B cell (primary cell): ENCODE results near the gene STAC3. TPM values are rescaled to one million over a fixed set of nuclear protein-coding genes. Genes with fewer than 3 reads are reported as not detected.

Experiments
- ATAC-seq: fragments of 200-7000 bp; cut with Tn5 transposase; one replicate; pipeline ENCODE4 v1.10.0; 2021; ENCODE audit warnings: low read depth, mild to moderate bottlenecking, moderate number of reproducible peaks, moderate library complexity
- CTCF ChIA-PET: fragments of 350-600 bp; sonication (Branson Sonifier 250); formaldehyde crosslinking; loops from one replicate; lab custom pipeline; 2021; ENCODE audit warnings: antibody characterized with exemption, inconsistent platforms; lab: Charles Lee
- POLR2A ChIA-PET: fragments of 350-600 bp; sonication (Branson Sonifier 250); formaldehyde crosslinking; loops from one replicate; lab custom pipeline; 2021; ENCODE audit warnings: antibody characterized with exemption; lab: Charles Lee
- DNase-seq: peaks from one replicate; pipeline ENCODE4 v3.0.0; 2013
- H2AFZ ChIP-seq: 2 replicates; pipeline ENCODE4 v1.6.1; 2012; ENCODE audit warnings: mild to moderate bottlenecking, low read depth, low read length; ENCODE audit not compliant: insufficient read depth, poor library complexity, severe bottlenecking
- H3K27ac ChIP-seq, 2 donors: 1 replicate in 1 of 2; 2 replicates in 1 of 2; pipeline ENCODE4 v1.5.1; 2012 to 2013; ENCODE audit warnings: low read length in 2 of 2, mild to moderate bottlenecking in 2 of 2, moderate library complexity in 1 of 2
- H3K27me3 ChIP-seq, 4 experiments: fragments of 200-600 bp in 1 of 4; sonication (generic) in 1 of 4; replicated peaks in 1 of 4; 1 replicate in 2 of 4; 2 replicates in 2 of 4; pipeline versions ENCODE4 v1.6.1 to v1.7.0; 2013 to 2016; ENCODE audit warnings: low read length in 3 of 4, mild to moderate bottlenecking in 2 of 4, mixed read lengths in 1 of 4, moderate library complexity in 1 of 4; ENCODE audit not compliant: insufficient read depth in 4 of 4, control insufficient read depth in 3 of 4; ENCODE audit errors: control extremely low read depth in 1 of 4
- H3K36me3 ChIP-seq, 2 experiments: replicated peaks in 1 of 2; 1 replicate in 1 of 2; 2 replicates in 1 of 2; pipeline versions ENCODE4 v1.6.1 to v1.7.1; 2013; ENCODE audit warnings: low read length in 1 of 2; ENCODE audit not compliant: insufficient read depth in 2 of 2, control insufficient read depth in 1 of 2; ENCODE audit errors: control extremely low read depth in 1 of 2, extremely low read depth in 1 of 2
- H3K4me1 ChIP-seq, 2 donors: fragments of 200-600 bp in 1 of 2; sonication (generic) in 1 of 2; 1 replicate in 1 of 2; 2 replicates in 1 of 2; pipeline versions ENCODE4 v1.5.1 to v1.6.1; 2013 to 2017; ENCODE audit warnings: low read length in 2 of 2; ENCODE audit not compliant: control insufficient read depth in 2 of 2, insufficient read depth in 2 of 2
- H3K4me2 ChIP-seq: replicated peaks from 2 replicates; pipeline ENCODE3; 2012; ENCODE audit warnings: mild to moderate bottlenecking, low read depth, low read length; ENCODE audit not compliant: poor library complexity, severe bottlenecking
- H3K4me3 ChIP-seq, 5 experiments: fragments of 200-600 bp in 1 of 5; sonication (generic) in 1 of 5; 1 replicate in 3 of 5; 2 replicates in 2 of 5; pipeline versions ENCODE4 v1.5.1 to v1.7.0; 2011 to 2016; ENCODE audit warnings: low read length in 4 of 5, mild to moderate bottlenecking in 4 of 5, low read depth in 2 of 5, control low read depth in 1 of 5, moderate library complexity in 1 of 5; ENCODE audit not compliant: insufficient read depth in 1 of 5; ENCODE audit errors: control extremely low read depth in 1 of 5, extremely low read depth in 1 of 5
- H3K79me2 ChIP-seq: fragments of 200-600 bp; sonication (generic); one replicate; pipeline ENCODE4 v1.6.0; 2016; ENCODE audit warnings: low read length; ENCODE audit not compliant: control insufficient read depth, insufficient read depth
- H3K9ac ChIP-seq: fragments of 200-600 bp; sonication (generic); 2 replicates; pipeline ENCODE4 v1.6.1; 2017; ENCODE audit warnings: mild to moderate bottlenecking, low read length, moderate library complexity
- H3K9me3 ChIP-seq, 3 donors: one replicate each; pipeline versions ENCODE4 v1.6.1 to v1.7.1; 2013; ENCODE audit warnings: low read length in 2 of 3; ENCODE audit not compliant: control insufficient read depth in 2 of 3, insufficient read depth in 1 of 3; ENCODE audit errors: control extremely low read depth in 1 of 3
- H4K20me1 ChIP-seq: 2 replicates; pipeline ENCODE4 v1.6.0; 2012; ENCODE audit warnings: mild to moderate bottlenecking, low read length; ENCODE audit not compliant: insufficient read depth, control insufficient read depth, poor library complexity, severe bottlenecking
- H3K27ac Mint-ChIP-seq: one replicate; pipeline ENCODE4 v1.8.0; 2021; ENCODE audit warnings: mixed read lengths
- H3K27me3 Mint-ChIP-seq: one replicate; pipeline ENCODE4 v1.8.0; 2021; ENCODE audit warnings: mixed read lengths
- H3K4me1 Mint-ChIP-seq: one replicate; pipeline ENCODE4 v1.8.0; 2021; ENCODE audit warnings: mixed read lengths
- H3K4me3 Mint-ChIP-seq: one replicate; pipeline ENCODE4 v1.8.0; 2021; ENCODE audit warnings: mixed read lengths
- H3K9me3 Mint-ChIP-seq: one replicate; pipeline ENCODE4 v1.8.0; 2022; ENCODE audit warnings: mixed read lengths; ENCODE audit not compliant: insufficient read depth
- EZH2 ChIP-seq: IDR thresholded peaks from 2 replicates; pipeline ENCODE4 v1.6.1; 2012; ENCODE audit warnings: borderline replicate concordance, low read depth, mild to moderate bottlenecking, moderate library complexity, low read length; ENCODE audit not compliant: insufficient read depth, poor library complexity, severe bottlenecking
- WGBS: methylation state at CpG from one replicate; pipeline ENCODE4 v1.1.5; 2013; ENCODE audit warnings: missing lambda C conversion rate; ENCODE audit not compliant: insufficient coverage; 5-methylcytosine and 5-hydroxymethylcytosine counted together
- intact Hi-C: fragments of 100-400 bp; cut with micrococcal nuclease; formaldehyde crosslinking; loops from one replicate; pipeline ENCODE4 v1.10.0; 2022
- polyA plus RNA-seq: library from polyadenylated mRNA; depleted of rRNA; stranded (reverse); fragments of >200 nt; gene quantifications from 2 replicates; pipeline ENCODE4 v1.2.3, GENCODE V29; 2012
- total RNA-seq, 2 donors: library from RNA; stranded (reverse); fragments of 120-200 nt in 1 of 2; gene quantifications; 1 replicate in 1 of 2; 2 replicates in 1 of 2; pipeline versions ENCODE4 v1.2.3 to v1.2.4, GENCODE V29; 2013 to 2022
- TF ChIP-seq, protein P1 (sequence below): fragments of 200-600 bp; IDR thresholded peaks from one replicate; pipeline ENCODE4 v1.8.0; 2022; ENCODE audit warnings: antibody characterized with exemption, mild to moderate bottlenecking

Gene STAC3
- total and polyA plus RNA-seq, 2 donors (not counting 1 experiment from before 2014, with no cell fraction given): 4.5 to 6.2 TPM

- H3K27ac Mint-ChIP-seq: peak overlapping the region; percentile 100
- ChIA-PET CTCF (interaction anchor here (12.0 to 31.1 kb wide), 3 partner anchors 5 to 18 kb away, joined by 360 to 838 read pairs (median 360); partner anchors contain the start of genes NXPH4 and SHMT2), POLR2A (interaction anchor here (1.3 to 11.2 kb wide), 2 partner anchors 9 kb away, joined by 4 to 89 read pairs; no protein-coding TSS in a partner anchor)
- H3K9ac ChIP-seq: peak overlapping the region; percentile 50
- no peak for DNase-seq
- H3K9me3 Mint-ChIP-seq: no peaks in the 10 kb centered on the region
- WGBS: 100% methylated on average over 8 of the region's 15 CpGs
- no peak overlapping the region for H2AFZ ChIP-seq
- ATAC-seq: no peak
- H3K36me3 ChIP-seq: peaks cover 0 to 37% of the 10 kb centered on the region in 2 experiments
- peaks cover 72 to 85% of the 10 kb centered on the region in 2 donors for H3K4me1 ChIP-seq
- peaks cover 0 to 11% (median 0%) of the 10 kb centered on the region in 3 donors for H3K9me3 ChIP-seq
- peak overlapping the region in 1 of 5 experiments; percentile 56 for H3K4me3 ChIP-seq
- peak overlapping the region; percentile 86 to 88 for H3K27ac ChIP-seq
- peaks cover 44% of the 10 kb centered on the region for H3K79me2 ChIP-seq
- peaks cover 0 to 31% (median 12%) of the 10 kb centered on the region in 4 experiments for H3K27me3 ChIP-seq
- H3K4me2 ChIP-seq: peak overlapping the region; percentile 84
- peaks cover 15% of the 10 kb centered on the region for H4K20me1 ChIP-seq
- peaks cover 8% of the 10 kb centered on the region for H3K27me3 Mint-ChIP-seq
- H3K4me1 Mint-ChIP-seq: peaks cover 93% of the 10 kb centered on the region
- peak overlapping the region; percentile 88 for H3K4me3 Mint-ChIP-seq
- intact Hi-C loops: loop anchor here (1.0 to 10.0 kb wide), 2 partner anchors 7 to 479 kb away; partner anchors contain the start of gene PRIM1
- no peak for TF ChIP-seq EZH2
- TF ChIP-seq, protein P1, sequence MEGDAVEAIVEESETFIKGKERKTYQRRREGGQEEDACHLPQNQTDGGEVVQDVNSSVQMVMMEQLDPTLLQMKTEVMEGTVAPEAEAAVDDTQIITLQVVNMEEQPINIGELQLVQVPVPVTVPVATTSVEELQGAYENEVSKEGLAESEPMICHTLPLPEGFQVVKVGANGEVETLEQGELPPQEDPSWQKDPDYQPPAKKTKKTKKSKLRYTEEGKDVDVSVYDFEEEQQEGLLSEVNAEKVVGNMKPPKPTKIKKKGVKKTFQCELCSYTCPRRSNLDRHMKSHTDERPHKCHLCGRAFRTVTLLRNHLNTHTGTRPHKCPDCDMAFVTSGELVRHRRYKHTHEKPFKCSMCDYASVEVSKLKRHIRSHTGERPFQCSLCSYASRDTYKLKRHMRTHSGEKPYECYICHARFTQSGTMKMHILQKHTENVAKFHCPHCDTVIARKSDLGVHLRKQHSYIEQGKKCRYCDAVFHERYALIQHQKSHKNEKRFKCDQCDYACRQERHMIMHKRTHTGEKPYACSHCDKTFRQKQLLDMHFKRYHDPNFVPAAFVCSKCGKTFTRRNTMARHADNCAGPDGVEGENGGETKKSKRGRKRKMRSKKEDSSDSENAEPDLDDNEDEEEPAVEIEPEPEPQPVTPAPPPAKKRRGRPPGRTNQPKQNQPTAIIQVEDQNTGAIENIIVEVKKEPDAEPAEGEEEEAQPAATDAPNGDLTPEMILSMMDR: no peak
Measured at GRCh38 chr12:57233357-57234232, 17.4 kb downstream of the STAC3 start.
